Measurements from ENCODE around the gene SWAP70. TPM values are rescaled to one million over a fixed set of nuclear protein-coding genes. Genes with fewer than 3 reads are reported as not detected.

The SWAP70 gene
- total and polyA plus RNA-seq, 9 of the 15 experiments (the other 6 are each of a cell fraction or from before 2014, with no cell fraction given): 1.7 to 4.9 (median 3.9) TPM

DNA sequence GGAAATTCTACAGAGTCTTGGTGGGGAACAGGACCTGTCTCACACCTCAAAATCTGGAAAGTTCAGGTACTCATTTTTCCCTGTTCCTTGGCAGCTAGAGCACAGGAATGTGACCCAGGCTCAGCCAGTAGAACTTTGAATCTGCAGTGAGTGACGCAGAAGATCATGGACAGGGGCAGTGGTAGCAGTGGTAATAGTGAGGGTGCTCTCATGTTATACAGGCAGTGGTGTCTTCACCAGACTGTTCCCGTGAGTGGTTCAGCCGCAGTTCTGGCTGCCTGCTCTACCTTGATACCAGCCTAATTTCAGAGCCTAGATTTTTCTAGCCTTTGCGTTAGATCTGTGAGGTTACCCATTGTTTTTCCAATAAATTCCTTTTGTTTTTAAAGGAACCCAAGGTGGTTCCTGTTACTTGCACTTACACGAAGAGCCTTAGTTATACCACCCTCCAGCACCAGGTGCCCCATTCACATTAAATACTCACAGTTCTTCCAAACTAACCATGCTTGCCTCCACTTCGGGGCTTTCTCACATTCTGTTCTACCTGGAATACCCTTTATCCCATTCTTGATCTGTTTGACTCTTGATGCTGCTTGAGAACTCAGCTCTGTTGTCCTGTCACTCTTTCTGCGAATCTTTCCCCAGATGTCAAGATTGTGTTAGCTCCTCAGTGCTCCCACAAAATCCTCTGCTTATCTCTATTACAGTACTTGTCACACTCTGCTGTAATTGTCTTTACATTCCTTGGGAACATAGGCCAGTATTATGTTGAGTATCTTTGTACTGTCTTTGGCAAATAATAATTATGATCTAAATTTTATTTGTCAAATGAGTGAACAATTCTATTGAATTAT lies 47.8 kb downstream of the SWAP70 start (continued):
- TF ChIP-seq SMARCE1 (IDR thresholded peaks at IDR 0.05) (no peak), TEAD1 (CRISPR knock-in tag; IDR thresholded peaks at IDR 0.05) (no peak), PKNOX1 (IDR thresholded peaks at IDR 0.05) (peak; percentile 54; the same call in 1 of the 2 replicates), ZNF384 (IDR thresholded peaks at IDR 0.05; ENCODE audit: low read depth, low read length) (no peak), ZNF12 (CRISPR knock-in tag; IDR thresholded peaks at IDR 0.05) (no peak), SAFB2 (IDR thresholded peaks at IDR 0.05; ENCODE audit: borderline replicate concordance, low read depth, low read length, severe bottlenecking) (no peak)

DNA sequence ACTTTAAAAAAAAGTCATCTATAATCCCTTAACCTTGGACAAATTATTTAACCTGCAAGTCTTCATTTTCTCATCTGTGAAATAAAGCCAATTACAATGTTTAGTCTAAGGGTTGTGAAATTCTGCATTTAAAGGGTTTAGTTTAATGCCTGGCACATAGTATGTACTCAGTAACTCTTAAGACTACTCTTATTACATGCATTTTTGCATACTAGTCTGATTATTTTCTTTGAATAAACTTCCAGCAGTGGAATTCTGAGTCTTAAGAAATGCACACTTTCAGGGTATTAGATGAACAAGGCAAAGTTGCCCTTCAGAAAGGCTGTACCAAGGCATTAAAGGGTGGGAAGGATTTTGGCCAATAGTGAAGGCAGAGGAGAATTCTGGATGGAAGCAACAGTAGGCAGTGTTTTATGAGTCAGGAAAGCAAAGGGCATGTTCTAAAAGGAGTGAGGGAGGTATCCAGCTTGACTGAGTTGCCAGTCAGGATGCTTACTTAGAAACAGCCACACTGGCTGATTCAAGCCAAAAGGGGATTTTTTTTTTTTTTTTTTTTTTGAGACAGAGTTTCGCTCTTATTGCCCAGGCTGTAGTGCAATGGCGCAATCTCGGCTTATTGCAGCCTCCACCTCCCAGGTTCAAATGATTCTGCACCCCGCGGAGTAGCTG lies 50.5 kb downstream of the SWAP70 start:
- no peak for FAIRE-seq
- H3K9me1 ChIP-seq (ENCODE audit: control insufficient read depth, insufficient read depth, low read length): no peaks in the 10 kb centered on the region
- ChIA-PET CTCF (ENCODE audit: low intra/inter-chr PET ratio) (no interaction called here), POLR2A (no interaction called here)
- DNase-seq (ENCODE audit: extremely low read depth in 1 of 4, low spot score in 3 of 4): no peak
- no peak overlapping the region for H2AFZ ChIP-seq (ENCODE audit: low read depth, low read length)
- WGBS (ENCODE audit: insufficient coverage, low coverage, missing lambda C conversion rate): no CpG with 5 or more reads among the region's 5 CpGs
- H3K27me3 ChIP-seq (ENCODE audit: control insufficient read depth in 2 of 2, insufficient read depth in 2 of 2, low read length in 2 of 2): no peaks in the 10 kb centered on the region
- H3K79me2 ChIP-seq (ENCODE audit: control insufficient read depth, insufficient read depth, low read length): no peaks in the 10 kb centered on the region
- no peaks in the 10 kb centered on the region for H3K36me3 ChIP-seq (ENCODE audit: control insufficient read depth, insufficient read depth, low read length)
- no peak for ATAC-seq
- intact Hi-C loops (cut with micrococcal nuclease) (no loop called here), in situ Hi-C loops (cut with MboI) (no loop called here)
- H4K20me1 ChIP-seq (replicated peaks; ENCODE audit: control insufficient read depth, insufficient read depth, low read length): no peaks in the 10 kb centered on the region
- peaks cover 0 to 12% of the 10 kb centered on the region in 2 experiments; a peak in 4 of 5 replicates for H3K4me1 ChIP-seq (replicated peaks in 1 of 2; ENCODE audit: control insufficient read depth in 2 of 2, insufficient read depth in 2 of 2, low read length in 2 of 2)
- no peak overlapping the region for H3K9ac ChIP-seq (ENCODE audit: insufficient read depth in 1 of 2, low read depth in 2 of 2, low read length in 2 of 2)
- H3K9me3 ChIP-seq (replicated peaks; ENCODE audit: control insufficient read depth, insufficient read depth, low read depth, low read length): no peaks in the 10 kb centered on the region
- no peak overlapping the region for H3K4me3 ChIP-seq
- BruUV-seq (replicated peaks): no TSS peak
- H3K27ac ChIP-seq (ENCODE audit: extremely low read depth, low read depth, low read length): no peak overlapping the region
- no peak overlapping the region for H3K4me2 ChIP-seq (ENCODE audit: insufficient read depth, low read length)
- no peak for TF ChIP-seq JUN (IDR thresholded peaks at IDR 0.05; ENCODE audit: borderline replicate concordance, low read depth, low read length)
- no peak for TF ChIP-seq JUN (CRISPR knock-in tag; IDR thresholded peaks at IDR 0.05; ENCODE audit: borderline replicate concordance)
- no peak for TF ChIP-seq ERF (CRISPR knock-in tag; IDR thresholded peaks at IDR 0.05)
- TF ChIP-seq, protein P1, sequence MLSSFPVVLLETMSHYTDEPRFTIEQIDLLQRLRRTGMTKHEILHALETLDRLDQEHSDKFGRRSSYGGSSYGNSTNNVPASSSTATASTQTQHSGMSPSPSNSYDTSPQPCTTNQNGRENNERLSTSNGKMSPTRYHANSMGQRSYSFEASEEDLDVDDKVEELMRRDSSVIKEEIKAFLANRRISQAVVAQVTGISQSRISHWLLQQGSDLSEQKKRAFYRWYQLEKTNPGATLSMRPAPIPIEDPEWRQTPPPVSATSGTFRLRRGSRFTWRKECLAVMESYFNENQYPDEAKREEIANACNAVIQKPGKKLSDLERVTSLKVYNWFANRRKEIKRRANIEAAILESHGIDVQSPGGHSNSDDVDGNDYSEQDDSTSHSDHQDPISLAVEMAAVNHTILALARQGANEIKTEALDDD (IDR thresholded peaks at IDR 0.05): no peak
- TF ChIP-seq RBM17 (IDR thresholded peaks at IDR 0.05; ENCODE audit: borderline replicate concordance, low read depth, low read length): no peak
- no peak for TF ChIP-seq ZNF217 (CRISPR knock-in tag; IDR thresholded peaks at IDR 0.05)
- no peak for TF ChIP-seq GABPB1 (CRISPR knock-in tag; IDR thresholded peaks at IDR 0.05)
- no peak for TF ChIP-seq ZNF695 (CRISPR knock-in tag; IDR thresholded peaks at IDR 0.05)
- no peak for TF ChIP-seq CHD1 (IDR thresholded peaks at IDR 0.05; ENCODE audit: low read length)
- no peak for TF ChIP-seq ARID2 (IDR thresholded peaks at IDR 0.05)
- TF ChIP-seq ETV5 (CRISPR knock-in tag; IDR thresholded peaks at IDR 0.05; ENCODE audit: low read depth): no peak

Measured in K562 (cell line).